ENCODE results near the gene PARVB. TPM values are rescaled to one million over a fixed set of nuclear protein-coding genes. Genes with fewer than 3 reads are reported as not detected.

The PARVB gene
- polyA plus RNA-seq, 3 donors from 2014 or later: 1.8 to 3.8 (median 2.7) TPM

- peaks cover 25 to 30% of the 10 kb centered on the region in 2 donors for H3K4me1 Mint-ChIP-seq
- no peaks in the 10 kb centered on the region for H3K36me3 Mint-ChIP-seq
- peak overlapping the region in 1 of 5 donors; percentile 14 for H3K4me3 Mint-ChIP-seq
- no peak for DNase-seq
- H3K9me3 Mint-ChIP-seq: no peaks in the 10 kb centered on the region
- H3K27me3 Mint-ChIP-seq (ENCODE audit: low read depth in 3 of 3): peaks cover 0 to 12% (median 2%) of the 10 kb centered on the region in 3 donors
- no peak overlapping the region for H3K27ac Mint-ChIP-seq
These were observed 155.3 kb downstream of the PARVB start for GRCh38 chr22:44179196-44179988.

DNA sequence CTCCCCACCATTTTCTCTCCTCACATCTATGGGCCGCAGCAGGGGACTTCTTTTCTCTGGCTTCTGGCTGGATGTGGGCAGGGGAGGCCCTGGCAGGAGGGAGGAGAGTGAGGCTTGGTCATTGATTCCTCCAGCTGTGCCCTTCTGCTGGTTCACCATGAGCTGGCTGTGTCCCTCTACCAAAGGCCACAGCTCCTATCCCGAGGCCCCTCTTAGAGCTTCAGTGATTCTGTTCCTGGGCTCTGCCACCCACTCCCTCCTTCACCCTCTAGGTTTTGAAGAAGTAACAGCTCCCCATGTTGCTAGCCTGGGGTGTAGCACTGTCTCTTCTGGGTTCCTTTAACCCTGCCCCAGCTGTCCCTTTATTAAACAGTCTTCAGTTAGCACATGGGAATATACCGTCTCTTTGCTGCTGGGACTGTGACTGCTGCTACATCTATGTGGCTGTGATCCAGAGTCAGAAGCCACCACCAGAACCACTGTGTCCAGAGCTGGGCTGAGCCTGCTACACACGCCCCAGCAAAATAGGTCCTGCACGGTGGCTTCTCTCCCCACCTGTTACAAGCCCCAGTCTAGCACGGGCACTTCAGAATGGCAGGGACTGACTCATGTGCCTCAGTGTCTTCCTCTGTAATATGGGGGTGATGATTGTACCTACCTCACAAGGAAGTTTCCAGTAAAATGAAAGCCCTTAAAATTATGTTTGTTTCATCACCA is 156.0 kb downstream of the PARVB start:
- Mint-ChIP-seq H3K9me3 (no peaks in the 10 kb centered on the region), H3K4me1 (peaks cover 27 to 35% of the 10 kb centered on the region in 2 donors), H3K27ac (peak overlapping the region; percentile 89 to 99 (median 98)), H3K36me3 (peaks cover 0 to 5% (median 0%) of the 10 kb centered on the region in 3 donors), H3K27me3 (ENCODE audit: low read depth in 3 of 3) (peaks cover 0 to 12% (median 2%) of the 10 kb centered on the region in 3 donors), H3K4me3 (peak overlapping the region; percentile 82 to 92 (median 89))
- no peak for DNase-seq

GRCh38 chr22:44180706-44181032 is 156.6 kb downstream of the PARVB start, which contains the start of gene PARVG:
Gene PARVG, plus strand, starts transcription at chr22:44180925. Its CDS starts 2,405 bp downstream, at chr22:44183330.
- Mint-ChIP-seq H3K9me3 (no peaks in the 10 kb centered on the region), H3K4me1 (peaks cover 27 to 38% of the 10 kb centered on the region in 2 donors), H3K4me3 (peak within 1 kb of the TSS; percentile 82 to 92 (median 89)), H3K27ac (peak within 1 kb of the TSS; percentile 89 to 99 (median 98)), H3K27me3 (ENCODE audit: low read depth in 3 of 3) (peaks cover 0 to 12% (median 2%) of the 10 kb centered on the region in 3 donors), H3K36me3 (peaks cover 0 to 5% (median 0%) of the 10 kb centered on the region in 3 donors)
- peak in 2 of 3 donors; percentile 52 to 55 for DNase-seq

GRCh38 chr22:44181033-44181911 is 157.2 kb downstream of the PARVB start:
- Mint-ChIP-seq H3K4me1 (peaks cover 27 to 38% of the 10 kb centered on the region in 2 donors), H3K27ac (peak overlapping the region; percentile 89 to 99 (median 98)), H3K9me3 (no peaks in the 10 kb centered on the region), H3K27me3 (ENCODE audit: low read depth in 3 of 3) (peaks cover 0 to 10% (median 2%) of the 10 kb centered on the region in 3 donors), H3K36me3 (peaks cover 0 to 5% (median 0%) of the 10 kb centered on the region in 3 donors), H3K4me3 (peak overlapping the region; percentile 82 to 92 (median 89))
- DNase-seq: peak; percentile 70 to 72 (median 71)

- H3K36me3 Mint-ChIP-seq: peaks cover 0 to 5% (median 0%) of the 10 kb centered on the region in 3 donors
- H3K4me3 Mint-ChIP-seq: peak overlapping the region; percentile 82 to 92 (median 89)
- peaks cover 27 to 38% of the 10 kb centered on the region in 2 donors for H3K4me1 Mint-ChIP-seq
- H3K27ac Mint-ChIP-seq: peak overlapping the region; percentile 89 to 99 (median 98)
- H3K9me3 Mint-ChIP-seq: no peaks in the 10 kb centered on the region
- peak in 1 of 3 donors; percentile 20 for DNase-seq
- H3K27me3 Mint-ChIP-seq (ENCODE audit: low read depth in 3 of 3): peaks cover 0 to 9% (median 2%) of the 10 kb centered on the region in 3 donors
These were observed 157.9 kb downstream of the PARVB start for GRCh38 chr22:44181912-44182587.

DNA sequence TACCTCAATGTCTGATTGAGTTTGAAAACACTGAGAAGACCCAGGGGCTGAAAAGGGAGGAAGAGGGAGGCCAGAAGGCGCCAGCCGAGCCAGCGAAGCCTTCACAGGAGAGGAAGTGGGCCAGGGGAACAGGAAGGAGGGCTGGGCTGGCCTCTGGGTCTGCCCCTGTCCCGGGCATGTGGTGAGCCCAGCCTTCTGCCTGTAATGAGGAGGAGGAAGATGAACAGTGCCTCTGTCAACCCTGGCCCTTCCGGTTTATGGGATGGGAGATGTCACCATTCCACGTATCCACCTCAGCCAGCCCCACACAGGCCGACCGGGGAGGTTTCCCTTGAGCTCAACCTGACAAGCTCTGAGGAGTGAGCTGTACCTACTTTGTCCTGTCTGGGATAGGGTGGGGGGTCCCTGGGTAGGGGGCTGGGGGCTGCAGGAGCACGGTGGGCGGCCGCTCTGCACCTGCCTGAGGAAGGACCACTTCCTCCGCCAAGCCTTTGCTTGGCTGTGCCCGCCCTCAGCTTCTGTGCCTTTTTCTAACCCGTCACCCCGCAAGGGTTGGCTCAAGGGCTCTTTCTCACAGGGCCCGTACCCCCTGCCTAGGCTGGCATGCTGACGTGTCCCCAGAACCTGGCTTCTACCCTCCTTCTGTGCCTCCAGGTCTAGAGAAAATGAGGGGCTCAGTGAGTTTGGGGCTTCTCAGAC is 158.6 kb downstream of the PARVB start:
- Mint-ChIP-seq H3K4me3 (peak overlapping the region; percentile 82 to 92 (median 89)), H3K36me3 (peaks cover 0 to 5% (median 0%) of the 10 kb centered on the region in 3 donors), H3K9me3 (peaks cover 0 to 1% (median 0%) of the 10 kb centered on the region in 6 donors), H3K27me3 (ENCODE audit: low read depth in 3 of 3) (peaks cover 0 to 11% (median 2%) of the 10 kb centered on the region in 3 donors), H3K27ac (peak overlapping the region; percentile 89 to 99 (median 98)), H3K4me1 (peaks cover 30 to 38% of the 10 kb centered on the region in 2 donors)
- DNase-seq: peak; percentile 51 to 54 (median 54)

DNA sequence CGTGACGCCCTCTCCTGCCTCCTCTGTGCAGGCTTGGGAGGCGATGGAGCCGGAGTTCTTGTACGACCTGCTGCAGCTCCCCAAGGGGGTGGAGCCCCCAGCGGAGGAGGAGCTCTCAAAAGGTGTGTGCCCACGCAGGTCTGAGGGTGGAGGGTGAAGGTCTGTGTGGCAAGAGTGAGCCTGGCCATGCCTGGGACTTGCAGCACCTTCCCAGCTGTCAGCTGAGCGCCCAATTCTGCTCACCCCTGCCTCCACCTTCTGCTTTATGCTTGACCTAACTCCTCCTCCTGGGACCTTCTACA is 159.1 kb downstream of the PARVB start:
- Mint-ChIP-seq H3K9me3 (peaks cover 0 to 1% (median 0%) of the 10 kb centered on the region in 6 donors), H3K36me3 (peaks cover 0 to 5% (median 0%) of the 10 kb centered on the region in 3 donors), H3K4me1 (peaks cover 30 to 38% of the 10 kb centered on the region in 2 donors), H3K4me3 (peak overlapping the region; percentile 82 to 92 (median 89)), H3K27ac (peak overlapping the region; percentile 59 to 99 (median 76)), H3K27me3 (ENCODE audit: low read depth in 3 of 3) (peaks cover 0 to 11% (median 2%) of the 10 kb centered on the region in 3 donors)
- no peak for DNase-seq

DNA sequence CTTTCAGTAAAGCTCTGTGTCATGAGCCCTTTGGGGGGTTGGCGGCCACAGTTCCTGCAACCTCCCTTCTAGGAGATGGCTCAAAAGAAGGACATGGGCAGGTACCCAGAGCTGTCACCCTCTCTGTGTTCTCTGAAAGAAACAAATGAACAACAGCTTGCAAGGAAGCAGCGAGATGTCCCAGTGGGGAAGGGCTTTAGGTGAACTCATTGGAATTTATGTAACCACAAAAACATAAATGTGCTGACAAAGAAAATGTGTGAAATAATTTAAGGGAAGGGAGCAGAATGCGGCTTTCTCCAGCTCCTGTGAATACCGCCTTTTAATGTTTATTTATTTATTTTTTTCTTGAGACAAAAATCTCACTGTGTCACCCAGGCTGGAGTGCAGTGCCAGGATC is 159.9 kb downstream of the PARVB start:
- H3K36me3 Mint-ChIP-seq: peaks cover 0 to 5% (median 0%) of the 10 kb centered on the region in 3 donors
- peak overlapping the region in 5 of 6 donors; percentile 40 to 99 (median 58) for H3K27ac Mint-ChIP-seq
- H3K9me3 Mint-ChIP-seq: peaks cover 0 to 1% (median 0%) of the 10 kb centered on the region in 6 donors
- no peak for DNase-seq
- peak overlapping the region in 3 of 5 donors; percentile 6 to 71 (median 44) for H3K4me3 Mint-ChIP-seq
- peaks cover 32 to 38% of the 10 kb centered on the region in 2 donors for H3K4me1 Mint-ChIP-seq
- H3K27me3 Mint-ChIP-seq (ENCODE audit: low read depth in 3 of 3): peaks cover 0 to 11% (median 2%) of the 10 kb centered on the region in 3 donors

DNA sequence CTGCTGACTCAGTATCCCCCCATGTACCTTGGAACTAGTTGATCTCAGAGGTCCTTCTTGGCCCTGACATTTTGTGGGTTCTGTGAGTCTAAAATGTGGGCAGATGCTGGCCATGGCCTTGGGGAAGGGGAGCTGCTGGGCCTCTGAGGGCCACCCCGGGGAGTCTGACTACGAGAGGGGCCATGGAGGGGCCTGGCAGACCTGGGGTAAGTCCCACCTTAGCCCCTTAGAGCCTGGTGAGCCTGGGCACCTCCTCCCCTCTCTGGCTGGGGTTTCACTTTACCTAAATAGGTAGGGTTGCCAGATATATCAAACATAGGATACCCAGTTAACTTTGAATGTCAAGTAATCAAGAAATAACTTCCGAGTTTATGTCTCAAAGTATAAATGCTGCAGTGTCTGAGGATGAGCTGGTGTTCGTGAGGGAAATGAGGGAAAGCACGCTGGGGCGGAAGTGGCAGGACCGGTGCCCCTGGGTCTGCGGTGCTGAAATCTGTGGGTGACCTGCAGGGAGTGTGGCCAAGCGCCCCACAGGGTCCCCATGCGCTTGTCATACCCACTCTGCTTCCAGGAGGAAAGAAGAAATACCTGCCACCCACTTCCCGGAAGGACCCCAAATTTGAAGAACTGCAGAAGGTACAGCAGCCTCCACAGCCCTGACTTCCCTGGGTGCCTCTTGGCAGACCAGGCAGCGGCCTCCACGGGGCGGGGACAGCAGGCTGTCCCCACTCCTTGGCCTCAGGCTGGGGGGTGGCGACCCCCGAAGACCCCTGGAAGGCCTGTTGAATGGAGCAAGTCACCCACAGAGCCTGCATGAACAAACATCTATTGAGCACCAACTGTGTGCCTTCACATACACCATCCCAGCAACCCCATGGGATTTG is 161.4 kb downstream of the PARVB start:
- peaks cover 0 to 5% (median 0%) of the 10 kb centered on the region in 3 donors for H3K36me3 Mint-ChIP-seq
- H3K9me3 Mint-ChIP-seq: peaks cover 0 to 1% (median 0%) of the 10 kb centered on the region in 6 donors
- H3K4me3 Mint-ChIP-seq: peak overlapping the region in 1 of 5 donors; percentile 59
- peaks cover 0 to 7% (median 2%) of the 10 kb centered on the region in 3 donors for H3K27me3 Mint-ChIP-seq (ENCODE audit: low read depth in 3 of 3)
- H3K4me1 Mint-ChIP-seq: peaks cover 29 to 36% of the 10 kb centered on the region in 2 donors
- no peak for DNase-seq
- peak overlapping the region; percentile 53 to 70 (median 63) for H3K27ac Mint-ChIP-seq

- Mint-ChIP-seq H3K9me3 (peaks cover 0 to 1% (median 0%) of the 10 kb centered on the region in 6 donors), H3K27ac (peak overlapping the region in 1 of 6 donors; percentile 46), H3K36me3 (peaks cover 0 to 5% (median 0%) of the 10 kb centered on the region in 3 donors), H3K4me1 (peaks cover 23 to 29% of the 10 kb centered on the region in 2 donors), H3K4me3 (no peak overlapping the region), H3K27me3 (ENCODE audit: low read depth in 3 of 3) (peaks cover 0 to 5% (median 0%) of the 10 kb centered on the region in 3 donors)
- no peak for DNase-seq
These were observed 162.0 kb downstream of the PARVB start for GRCh38 chr22:44186121-44186510.

DNA sequence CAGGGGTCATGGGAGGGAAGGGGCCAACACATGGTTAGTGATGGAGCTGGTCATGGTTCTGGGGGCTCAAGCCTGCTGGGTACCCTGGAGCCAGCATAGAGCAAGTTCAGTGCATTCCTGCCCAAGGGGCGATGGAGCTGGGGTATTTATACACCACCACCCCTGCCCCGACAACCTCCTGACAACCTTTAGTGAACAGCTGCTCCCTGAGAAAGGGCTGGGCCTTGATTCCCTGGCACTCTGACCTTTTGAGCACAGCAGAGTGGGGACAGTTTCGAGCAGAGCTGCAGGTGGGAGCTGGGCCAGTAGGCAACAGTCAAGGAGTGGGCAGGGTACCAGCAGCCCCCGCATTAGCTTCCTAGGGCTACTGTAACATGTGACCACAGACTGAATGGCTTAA is 162.6 kb downstream of the PARVB start:
- Mint-ChIP-seq H3K9me3 (peaks cover 0 to 1% (median 0%) of the 10 kb centered on the region in 6 donors), H3K4me3 (no peak overlapping the region), H3K27ac (peak overlapping the region in 2 of 6 donors; percentile 12 to 58), H3K36me3 (peaks cover 0 to 5% (median 2%) of the 10 kb centered on the region in 3 donors), H3K27me3 (ENCODE audit: low read depth in 3 of 3) (peaks cover 0 to 2% (median 0%) of the 10 kb centered on the region in 3 donors), H3K4me1 (peaks cover 23 to 28% of the 10 kb centered on the region in 2 donors)
- no peak for DNase-seq

Data from immature natural killer cell (primary cell).